HG03097 (cell line): ENCODE data around the gene ZSCAN16.

ENCODE experiments used
- ATAC-seq: cut with Tn5 transposase; IDR thresholded peaks from one replicate; pipeline ENCODE4 v1.9.1; 2021; ENCODE audit not compliant: unreplicated experiment, low FRiP score

ZSCAN16 gene

DNA sequence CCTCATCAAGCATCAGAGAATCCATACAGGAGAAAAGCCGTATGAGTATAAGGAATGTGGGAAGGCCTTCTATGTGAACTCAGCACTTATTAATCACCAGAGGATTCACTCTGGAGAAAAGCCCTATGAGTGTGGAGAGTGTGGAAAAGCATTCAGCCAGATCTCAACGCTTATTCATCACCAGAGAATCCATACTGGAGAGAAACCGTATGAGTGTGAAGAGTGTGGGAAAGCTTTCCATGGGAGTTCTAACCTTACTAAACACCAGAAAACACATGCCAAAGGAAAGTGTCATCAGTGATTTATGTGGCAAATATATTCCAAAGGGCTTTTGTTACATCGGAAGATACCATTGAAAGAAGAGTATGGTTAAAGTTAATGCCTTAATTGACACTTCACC is 42.7 kb downstream of the ZSCAN16 start:
- no peak for ATAC-seq

GRCh38 chr6:28167926-28168325 is 43.5 kb downstream of the ZSCAN16 start:
- ATAC-seq: no peak

GRCh38 chr6:28171271-28171670 is 46.9 kb downstream of the ZSCAN16 start:
- no peak for ATAC-seq

DNA sequence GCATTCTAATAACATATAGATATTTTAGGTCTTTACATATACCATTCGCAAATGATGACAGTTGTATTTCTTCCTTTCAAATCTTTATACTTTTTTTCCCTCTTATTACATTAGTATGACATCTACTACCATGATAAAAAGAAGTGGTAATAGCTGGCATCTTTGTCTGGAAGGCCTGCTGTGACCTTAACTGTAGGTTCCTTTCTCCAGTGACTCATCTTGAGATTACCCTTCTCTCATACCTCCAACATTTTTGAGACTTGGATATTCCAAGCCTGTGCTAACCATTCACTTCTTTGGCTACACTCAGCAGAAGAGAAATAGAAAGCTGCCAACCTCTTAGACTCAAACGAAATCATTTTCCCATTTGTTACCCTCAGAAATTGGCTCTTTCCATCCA is 47.6 kb downstream of the ZSCAN16 start:
- no peak for ATAC-seq

DNA sequence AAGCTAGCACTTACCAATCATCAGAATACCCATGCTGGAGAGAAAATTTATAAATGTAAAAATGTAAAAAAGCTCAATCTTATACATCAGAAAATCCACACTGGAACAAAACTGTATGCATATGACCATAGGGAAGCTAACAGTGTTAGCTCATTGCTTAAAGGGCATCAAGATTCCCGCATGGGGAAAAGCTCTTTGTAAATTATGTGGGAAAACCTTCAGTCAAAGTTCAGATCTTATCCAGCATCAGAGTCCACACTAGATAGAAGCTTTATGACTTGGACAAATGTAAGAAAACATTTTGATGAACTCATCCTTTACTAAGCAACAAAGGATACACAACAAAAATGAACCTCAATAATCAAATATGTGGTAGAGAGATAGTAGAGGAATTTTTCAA is 52.0 kb downstream of the ZSCAN16 start:
- ATAC-seq: no peak
